ENCODE results near the gene FBXO48.

DNA sequence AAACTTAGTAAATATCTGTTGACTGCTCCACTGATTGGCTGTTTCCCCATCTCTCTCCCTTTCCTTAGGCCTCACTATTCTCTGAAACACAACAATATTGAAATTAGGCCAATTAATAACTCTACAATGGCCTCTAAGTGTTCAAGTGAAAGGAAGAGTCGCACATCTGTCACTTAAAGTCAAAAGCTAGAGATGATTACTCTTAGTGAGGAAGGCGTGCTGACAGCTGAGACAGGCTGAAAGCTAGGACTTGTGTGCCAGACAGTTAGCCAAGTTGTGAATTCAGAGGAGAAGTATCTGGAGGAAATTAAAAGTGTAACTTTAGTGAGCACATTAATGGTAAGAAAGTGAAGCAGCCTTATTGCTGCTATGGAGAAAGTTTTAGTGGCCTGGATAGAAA lies 53.6 kb downstream of the FBXO48 start:
- TF ChIP-seq, protein P1, sequence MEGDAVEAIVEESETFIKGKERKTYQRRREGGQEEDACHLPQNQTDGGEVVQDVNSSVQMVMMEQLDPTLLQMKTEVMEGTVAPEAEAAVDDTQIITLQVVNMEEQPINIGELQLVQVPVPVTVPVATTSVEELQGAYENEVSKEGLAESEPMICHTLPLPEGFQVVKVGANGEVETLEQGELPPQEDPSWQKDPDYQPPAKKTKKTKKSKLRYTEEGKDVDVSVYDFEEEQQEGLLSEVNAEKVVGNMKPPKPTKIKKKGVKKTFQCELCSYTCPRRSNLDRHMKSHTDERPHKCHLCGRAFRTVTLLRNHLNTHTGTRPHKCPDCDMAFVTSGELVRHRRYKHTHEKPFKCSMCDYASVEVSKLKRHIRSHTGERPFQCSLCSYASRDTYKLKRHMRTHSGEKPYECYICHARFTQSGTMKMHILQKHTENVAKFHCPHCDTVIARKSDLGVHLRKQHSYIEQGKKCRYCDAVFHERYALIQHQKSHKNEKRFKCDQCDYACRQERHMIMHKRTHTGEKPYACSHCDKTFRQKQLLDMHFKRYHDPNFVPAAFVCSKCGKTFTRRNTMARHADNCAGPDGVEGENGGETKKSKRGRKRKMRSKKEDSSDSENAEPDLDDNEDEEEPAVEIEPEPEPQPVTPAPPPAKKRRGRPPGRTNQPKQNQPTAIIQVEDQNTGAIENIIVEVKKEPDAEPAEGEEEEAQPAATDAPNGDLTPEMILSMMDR (IDR thresholded peaks at IDR 0.05) = no peak
- TF ChIP-seq POLR2A (IDR thresholded peaks at IDR 0.05) = no peak

All from right lobe of liver (tissue), 4 donors.